SK-MEL-5 (cell line): ENCODE results near the gene XNDC1N. TPM values are rescaled to one million over a fixed set of nuclear protein-coding genes. Genes with fewer than 3 reads are reported as not detected.
"Not testable (repeated sequence)": the region's sequence is repeated elsewhere in the genome, so short reads cannot be mapped to it uniquely, and the experiment has no call there.

Source experiments
- DNase-seq: peaks from one replicate; pipeline ENCODE4 v3.0.0-alpha.2; 2016; ENCODE audit warnings: low read depth, low spot score
- in situ Hi-C: cut with HindIII; loops from 2 replicates; pipeline ENCODE4 v1.10.0; 2016; ENCODE audit warnings: low sequenced_read_pairs, high pct_unique_total_duplicates, low pct_unique_long_range_greater_than_20kb
- total RNA-seq: library from RNA; depleted of rRNA; stranded (reverse); fragments of >200 nt; shearing (Covaris generic); gene quantifications from 2 replicates; pipeline ENCODE4 v1.2.3, GENCODE V29; 2014; rRNA removed

XNDC1N gene
- total RNA-seq, 1 experiment from 2014 or later = 5.1 TPM

GRCh38 chr11:71895961-71896360, 32.4 kb downstream of the XNDC1N start:
- DNase-seq = no peak
- in situ Hi-C loops = no loop called here

DNA sequence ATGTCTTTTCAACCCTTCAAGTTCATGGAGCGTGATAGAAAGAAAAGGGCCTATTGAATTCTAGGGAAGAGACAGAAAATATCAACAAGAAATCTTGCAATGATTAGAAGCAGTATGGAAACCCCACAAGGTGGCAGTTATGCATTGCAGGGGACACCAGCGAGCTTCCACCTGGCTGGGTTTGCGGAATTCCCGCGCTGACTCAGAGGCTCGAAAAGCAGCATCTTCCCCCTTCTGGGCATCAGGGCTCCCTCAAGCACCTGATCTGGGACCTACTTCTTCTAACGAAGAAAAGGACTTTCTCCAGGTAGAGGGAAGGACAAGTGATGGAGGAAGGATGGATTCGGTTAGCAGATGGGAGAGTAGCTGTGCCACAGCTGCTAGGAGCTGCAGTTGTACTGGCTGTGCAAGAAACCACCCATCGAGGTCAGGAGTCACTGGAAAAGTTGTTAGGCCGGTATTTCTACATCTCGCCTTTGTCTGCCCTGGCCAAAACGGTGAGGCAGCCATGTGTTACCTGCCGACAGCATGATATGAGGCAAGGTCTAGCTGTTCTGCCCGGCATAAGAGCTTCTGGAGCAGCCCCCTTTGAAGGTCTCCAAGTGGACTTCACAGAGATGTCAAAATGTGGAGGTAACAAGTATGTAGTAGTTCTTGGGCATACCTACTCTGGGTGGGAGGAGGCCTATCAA, 39.1 kb downstream of the XNDC1N start:
- in situ Hi-C loops, DNase-seq: not testable (repeated sequence)

DNA sequence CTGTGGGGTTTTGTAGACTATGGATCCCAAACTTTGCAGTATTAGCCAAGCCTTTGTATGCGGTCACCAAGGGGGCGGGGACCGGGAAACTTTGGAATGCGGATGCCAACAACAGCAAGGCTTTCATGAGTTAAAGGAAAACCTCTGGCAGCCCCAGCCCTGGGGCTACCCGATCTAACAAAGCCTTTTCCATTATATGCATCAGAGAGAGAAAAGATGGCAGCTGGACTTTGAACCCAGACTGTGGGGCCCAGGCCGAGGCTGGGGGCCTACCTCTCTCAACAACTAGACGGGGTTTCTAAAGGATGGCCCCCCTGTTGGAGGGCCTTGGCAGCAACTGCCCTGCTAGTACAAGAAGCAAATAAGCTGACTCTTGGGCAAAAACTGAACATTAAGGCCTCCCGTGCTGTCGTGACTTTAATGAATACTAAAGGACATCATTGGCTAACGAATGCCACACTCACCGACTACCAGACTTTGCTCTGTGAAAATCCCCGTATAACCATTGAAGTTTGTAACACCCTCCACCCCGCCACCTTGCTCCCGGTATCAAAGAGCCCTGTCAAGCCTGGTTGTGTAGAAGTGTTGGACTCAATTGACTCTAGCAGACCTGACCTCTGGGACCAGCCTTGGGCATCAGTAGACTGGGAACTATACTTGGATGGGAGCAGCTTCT, 39.9 kb downstream of the XNDC1N start:
- in situ Hi-C loops = not testable (repeated sequence)
- DNase-seq = peak; percentile 62

- DNase-seq, in situ Hi-C loops: not testable (repeated sequence)
These were observed 42.6 kb downstream of the XNDC1N start for GRCh38 chr11:71885806-71886205.

Other genes with a start within 250 kb of the XNDC1N start
- not detected in 2 replicates for gene DEFB108B, start 95.4 kb downstream of the XNDC1N start, total RNA-seq
- not detected in 2 replicates for gene DEFB131B, start 50.1 kb downstream of the XNDC1N start, total RNA-seq
- 41.9 and 50.9 TPM in 2 replicates for gene RNF121, start 452 bp upstream of the XNDC1N start, total RNA-seq
- 1.6 and 2.6 TPM in 2 replicates for gene IL18BP, start 70.3 kb upstream of the XNDC1N start, total RNA-seq
- 118 and 144 TPM in 2 replicates for gene NUMA1, start 151.9 kb upstream of the XNDC1N start, total RNA-seq
- 7.7 and 18.3 TPM in 2 replicates for gene LRRC51, start 152.3 kb upstream of the XNDC1N start, total RNA-seq
- 279 and 297 TPM in 2 replicates for gene LAMTOR1, start 174.7 kb upstream of the XNDC1N start, total RNA-seq
- gene TOMT, start 177.3 kb upstream of the XNDC1N start, total RNA-seq = not detected in 2 replicates
- gene ANAPC15, start 184.1 kb upstream of the XNDC1N start, total RNA-seq = 30.3 and 30.6 TPM in 2 replicates
- gene FOLR3, start 207.1 kb upstream of the XNDC1N start, total RNA-seq = not detected in 2 replicates